Activated CD4-positive, alpha-beta T cell treated with anti-CD3 and anti-CD28 coated beads, Interleukin-2, Interleukin-6, amounts not matched to agents 100 ng/mL and 50 ng/mL, durations not matched to agents 16 hours and 8 hours (primary cell): ENCODE results near the gene MT4.
A peak's percentile ranks its signal among the peaks of the same experiment; 100 is the strongest.

ENCODE experiments used
- DNase-seq: peaks from one replicate; pipeline ENCODE4 v3.0.0-alpha.2; 2020

MT4 gene

GRCh38 chr16:56605475-56605874 is 40.6 kb downstream of the MT4 start:
- DNase-seq, result no peak

GRCh38 chr16:56606071-56606475 is 41.2 kb downstream of the MT4 start:
- no peak for DNase-seq

- no peak for DNase-seq
Observed at GRCh38 chr16:56606476-56607108, 41.7 kb downstream of the MT4 start.

GRCh38 chr16:56607109-56607618 is 42.3 kb downstream of the MT4 start:
- DNase-seq, result no peak

- no peak for DNase-seq
Observed at GRCh38 chr16:56607675-56608042, 42.8 kb downstream of the MT4 start.

- peak; percentile 95 for DNase-seq
Observed at GRCh38 chr16:56608043-56608875, 43.4 kb downstream of the MT4 start, which contains the start of gene MT2A. Gene MT2A, plus strand, starts transcription at chr16:56608584. Its CDS starts 72 bp downstream, at chr16:56608656.

GRCh38 chr16:56608876-56609462 is 44.1 kb downstream of the MT4 start:
- DNase-seq, result no peak

- DNase-seq, result peak; percentile 87
Observed at GRCh38 chr16:56609463-56609921, 44.6 kb downstream of the MT4 start.

GRCh38 chr16:56610017-56610608 is 45.2 kb downstream of the MT4 start:
- peak; percentile 80 for DNase-seq

GRCh38 chr16:56610609-56611111 is 45.8 kb downstream of the MT4 start:
- DNase-seq, result peak; percentile 63

GRCh38 chr16:56611281-56611833 is 46.5 kb downstream of the MT4 start:
- no peak for DNase-seq

GRCh38 chr16:56613706-56614105 is 48.8 kb downstream of the MT4 start:
- DNase-seq, result no peak

- DNase-seq, result peak; percentile 80
Observed at GRCh38 chr16:56614549-56614991, 49.7 kb downstream of the MT4 start.

- DNase-seq, result no peak
Observed at GRCh38 chr16:56615353-56615752, 50.5 kb downstream of the MT4 start.

GRCh38 chr16:56616608-56617211 is 51.8 kb downstream of the MT4 start:
- no peak for DNase-seq

- DNase-seq, result peak; percentile 73
Observed at GRCh38 chr16:56617212-56618085, 52.6 kb downstream of the MT4 start.

- no peak for DNase-seq
Observed at GRCh38 chr16:56618138-56618537, 53.3 kb downstream of the MT4 start.
